Measurements from ENCODE around the gene TRIM72. TPM values are rescaled to one million over a fixed set of nuclear protein-coding genes. Genes with fewer than 3 reads are reported as not detected.

Gene TRIM72
- total RNA-seq, 1 experiment from 2014 or later: not detected

DNA sequence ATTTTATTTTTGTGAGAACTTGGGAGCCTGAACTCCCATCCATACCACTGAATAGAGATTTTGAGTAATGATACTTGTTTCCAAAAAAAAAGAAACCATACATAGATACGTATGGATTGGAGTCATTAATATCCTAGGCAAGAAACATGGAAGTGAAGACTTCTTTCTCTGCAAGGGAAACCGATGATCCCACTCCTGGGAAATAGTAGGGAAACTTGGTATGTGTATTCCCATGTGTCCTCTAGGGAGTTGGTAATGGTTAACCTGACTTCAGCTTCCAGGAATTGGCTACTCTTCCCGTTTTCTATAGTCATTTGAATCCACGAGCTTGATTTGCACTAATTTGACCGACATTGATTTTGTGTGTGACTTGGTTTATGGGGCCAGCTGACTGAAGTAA lies 28.6 kb upstream of the TRIM72 start:
- Histone ChIP-seq H3K9me3 (ENCODE audit: low read length) (no peaks in the 10 kb centered on the region), H4K20me1 (ENCODE audit: low read length) (peaks cover 95% of the 10 kb centered on the region), H3F3A (ENCODE audit: low read length, unreplicated experiment) (no peaks in the 10 kb centered on the region), H3K9ac (ENCODE audit: low read length) (no peak overlapping the region), H3K27me3 (ENCODE audit: low read length) (no peaks in the 10 kb centered on the region), H3K36me3 (ENCODE audit: low read depth, low read length) (peaks cover 88% of the 10 kb centered on the region), H3K4me3 (ENCODE audit: low read length) (no peak overlapping the region), H3K4me1 (ENCODE audit: insufficient read depth, low read length) (0 out of 2 replicates have a peak, but pooled peaks cover 6% of the 10 kb centered on the region), H3K79me2 (ENCODE audit: low read length) (peaks cover 73% of the 10 kb centered on the region), H3K4me2 (ENCODE audit: low read length) (no peak overlapping the region), H3K27ac (ENCODE audit: low read length) (no peak overlapping the region), H2AFZ (ENCODE audit: low read length) (no peak overlapping the region), H3K9me2 (replicated peaks; ENCODE audit: low read length) (no peaks in the 10 kb centered on the region)
- POLR2A ChIA-PET (ENCODE audit: unreplicated experiment): no interaction called here
- DNase-seq (no peak), ATAC-seq (no peak)
- intact Hi-C loops (cut with micrococcal nuclease): no loop called here
- CTCF ChIA-PET: no interaction called here
- BruUV-seq (replicated peaks): no TSS peak
- TF ChIP-seq, protein P1, sequence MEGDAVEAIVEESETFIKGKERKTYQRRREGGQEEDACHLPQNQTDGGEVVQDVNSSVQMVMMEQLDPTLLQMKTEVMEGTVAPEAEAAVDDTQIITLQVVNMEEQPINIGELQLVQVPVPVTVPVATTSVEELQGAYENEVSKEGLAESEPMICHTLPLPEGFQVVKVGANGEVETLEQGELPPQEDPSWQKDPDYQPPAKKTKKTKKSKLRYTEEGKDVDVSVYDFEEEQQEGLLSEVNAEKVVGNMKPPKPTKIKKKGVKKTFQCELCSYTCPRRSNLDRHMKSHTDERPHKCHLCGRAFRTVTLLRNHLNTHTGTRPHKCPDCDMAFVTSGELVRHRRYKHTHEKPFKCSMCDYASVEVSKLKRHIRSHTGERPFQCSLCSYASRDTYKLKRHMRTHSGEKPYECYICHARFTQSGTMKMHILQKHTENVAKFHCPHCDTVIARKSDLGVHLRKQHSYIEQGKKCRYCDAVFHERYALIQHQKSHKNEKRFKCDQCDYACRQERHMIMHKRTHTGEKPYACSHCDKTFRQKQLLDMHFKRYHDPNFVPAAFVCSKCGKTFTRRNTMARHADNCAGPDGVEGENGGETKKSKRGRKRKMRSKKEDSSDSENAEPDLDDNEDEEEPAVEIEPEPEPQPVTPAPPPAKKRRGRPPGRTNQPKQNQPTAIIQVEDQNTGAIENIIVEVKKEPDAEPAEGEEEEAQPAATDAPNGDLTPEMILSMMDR (conservative IDR thresholded peaks at IDR 0.05; ENCODE audit: low read depth, low read length): no peak
- TF ChIP-seq EZH2 (IDR thresholded peaks at IDR 0.05; ENCODE audit: low read length, unreplicated experiment) (no peak), EZH2phosphoT487 (IDR thresholded peaks at IDR 0.05; ENCODE audit: borderline replicate concordance, low read length) (no peak)

DNA sequence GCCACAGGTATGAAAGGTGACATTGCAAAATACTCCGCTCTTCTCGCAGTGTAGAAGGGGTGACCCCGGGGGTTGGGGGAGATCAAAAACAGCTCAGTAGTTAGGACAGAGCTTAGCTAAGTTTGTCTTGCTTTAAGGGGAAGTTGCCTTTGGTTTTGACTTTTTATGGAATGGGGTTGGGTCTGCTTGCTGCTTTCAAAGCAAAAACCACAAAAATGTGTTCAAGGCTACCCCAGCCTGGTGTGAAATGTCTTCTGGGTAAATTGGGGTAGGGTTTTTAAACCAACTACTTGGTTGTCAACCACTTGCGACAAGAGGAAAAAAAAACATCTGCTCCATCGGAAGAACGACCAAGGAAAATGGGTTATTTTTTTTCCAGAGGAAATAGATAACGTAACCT lies 27.7 kb upstream of the TRIM72 start:
- TF ChIP-seq EZH2phosphoT487 (IDR thresholded peaks at IDR 0.05; ENCODE audit: borderline replicate concordance, low read length) (no peak), EZH2 (IDR thresholded peaks at IDR 0.05; ENCODE audit: low read length, unreplicated experiment) (no peak)
- TF ChIP-seq, protein P1 (conservative IDR thresholded peaks at IDR 0.05; ENCODE audit: low read depth, low read length): no peak
- Histone ChIP-seq H3K4me1 (ENCODE audit: insufficient read depth, low read length) (0 out of 2 replicates have a peak, but pooled peaks cover 6% of the 10 kb centered on the region), H3K27me3 (ENCODE audit: low read length) (no peaks in the 10 kb centered on the region), H3K79me2 (ENCODE audit: low read length) (peaks cover 64% of the 10 kb centered on the region), H3K9me3 (ENCODE audit: low read length) (no peaks in the 10 kb centered on the region), H3K9ac (ENCODE audit: low read length) (no peak overlapping the region), H3K4me3 (ENCODE audit: low read length) (no peak overlapping the region), H3K9me2 (replicated peaks; ENCODE audit: low read length) (no peaks in the 10 kb centered on the region), H2AFZ (ENCODE audit: low read length) (no peak overlapping the region), H3K36me3 (ENCODE audit: low read depth, low read length) (peaks cover 95% of the 10 kb centered on the region), H4K20me1 (ENCODE audit: low read length) (peaks cover 94% of the 10 kb centered on the region), H3F3A (ENCODE audit: low read length, unreplicated experiment) (no peaks in the 10 kb centered on the region), H3K27ac (ENCODE audit: low read length) (no peak overlapping the region), H3K4me2 (ENCODE audit: low read length) (no peak overlapping the region)
- no peak for ATAC-seq
- no peak for DNase-seq
- BruUV-seq (replicated peaks): no TSS peak
- POLR2A ChIA-PET (ENCODE audit: unreplicated experiment): no interaction called here
- CTCF ChIA-PET: no interaction called here
- intact Hi-C loops (cut with micrococcal nuclease): no loop called here

DNA sequence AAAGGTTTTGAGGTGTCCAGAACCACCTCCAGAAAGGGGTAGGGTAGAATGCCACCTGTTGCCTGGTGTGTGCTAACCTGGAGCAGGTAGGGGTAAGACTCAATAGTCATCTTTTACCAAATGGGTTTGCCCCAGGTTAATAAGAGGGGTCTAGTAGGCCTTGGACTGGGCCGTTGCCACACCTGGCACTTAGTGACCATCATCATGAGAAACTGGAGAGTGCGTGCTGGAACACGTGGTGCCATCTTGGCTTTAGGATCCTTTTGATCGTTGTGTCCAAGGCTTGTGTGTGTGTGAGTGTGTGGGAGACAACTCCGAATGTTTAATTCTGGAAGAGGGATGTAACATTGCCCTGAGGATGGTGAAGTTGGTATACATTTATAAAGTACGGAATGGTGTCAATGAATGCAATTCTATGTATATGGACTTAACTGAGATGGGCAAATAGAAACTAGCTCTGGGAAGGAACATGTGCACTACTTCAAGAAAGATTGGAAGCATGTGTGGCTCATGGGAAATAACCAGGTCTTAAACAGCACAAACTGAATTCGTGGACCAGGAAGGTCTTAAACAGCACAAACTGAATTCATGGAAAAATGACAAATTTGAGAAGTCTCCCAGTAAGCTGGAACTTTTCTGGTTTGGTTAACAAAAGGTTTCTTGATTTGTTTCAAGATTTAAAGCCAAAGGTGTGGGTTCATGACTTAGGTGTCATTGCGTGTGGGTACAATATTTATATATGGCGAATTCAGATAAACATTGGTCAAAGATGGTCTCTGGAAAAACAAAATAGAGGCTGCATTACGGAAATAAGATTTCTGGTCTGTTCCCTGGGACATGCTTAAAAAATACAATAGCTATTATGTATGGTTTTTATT lies 26.8 kb upstream of the TRIM72 start:
- intact Hi-C loops (cut with micrococcal nuclease): no loop called here
- BruUV-seq (replicated peaks): no TSS peak
- Histone ChIP-seq H2AFZ (ENCODE audit: low read length) (no peak overlapping the region), H4K20me1 (ENCODE audit: low read length) (peaks cover 84% of the 10 kb centered on the region), H3K79me2 (ENCODE audit: low read length) (peaks cover 55% of the 10 kb centered on the region), H3K9me2 (replicated peaks; ENCODE audit: low read length) (no peaks in the 10 kb centered on the region), H3K27me3 (ENCODE audit: low read length) (no peaks in the 10 kb centered on the region), H3K9me3 (ENCODE audit: low read length) (no peaks in the 10 kb centered on the region), H3K27ac (ENCODE audit: low read length) (no peak overlapping the region), H3K9ac (ENCODE audit: low read length) (no peak overlapping the region), H3K4me3 (ENCODE audit: low read length) (no peak overlapping the region), H3F3A (ENCODE audit: low read length, unreplicated experiment) (no peaks in the 10 kb centered on the region), H3K36me3 (ENCODE audit: low read depth, low read length) (peaks cover 98% of the 10 kb centered on the region), H3K4me2 (ENCODE audit: low read length) (no peak overlapping the region), H3K4me1 (ENCODE audit: insufficient read depth, low read length) (0 out of 2 replicates have a peak, but pooled peaks cover 6% of the 10 kb centered on the region)
- TF ChIP-seq, protein P1 (conservative IDR thresholded peaks at IDR 0.05; ENCODE audit: low read depth, low read length): no peak
- TF ChIP-seq EZH2phosphoT487 (IDR thresholded peaks at IDR 0.05; ENCODE audit: borderline replicate concordance, low read length) (no peak), EZH2 (IDR thresholded peaks at IDR 0.05; ENCODE audit: low read length, unreplicated experiment) (no peak)
- ATAC-seq: no peak
- POLR2A ChIA-PET (ENCODE audit: unreplicated experiment): no interaction called here
- no peak for DNase-seq
- CTCF ChIA-PET: no interaction called here

Measured in PC-3 (cell line).